Mesothelial cell of epicardium (in vitro differentiated cells): Measurements from ENCODE around the gene WNT7B. TPM values are rescaled to one million over a fixed set of nuclear protein-coding genes. Genes with fewer than 3 reads are reported as not detected.

Source experiments
- DNase-seq, 2 experiments: peaks; one replicate each; pipeline ENCODE4 v3.0.0; 2021; ENCODE audit warnings: low spot score in 2 of 2; ENCODE audit not compliant: unreplicated experiment in 2 of 2
- H3K27ac Mint-ChIP-seq: 2 replicates; pipeline ENCODE4 v1.8.0; 2021; ENCODE audit warnings: mixed read lengths
- H3K27me3 Mint-ChIP-seq: 2 replicates; pipeline ENCODE4 v1.8.0; 2021; ENCODE audit warnings: low read depth, mixed read lengths
- H3K36me3 Mint-ChIP-seq: 2 replicates; pipeline ENCODE4 v1.8.0; 2021; ENCODE audit warnings: mixed read lengths
- H3K4me1 Mint-ChIP-seq: 2 replicates; pipeline ENCODE4 v1.8.0; 2021; ENCODE audit warnings: mixed read lengths
- H3K4me3 Mint-ChIP-seq: 2 replicates; pipeline ENCODE4 v1.8.0; 2021; ENCODE audit warnings: mild to moderate bottlenecking, moderate library complexity, mixed read lengths
- H3K9me3 Mint-ChIP-seq: 2 replicates; pipeline ENCODE4 v1.8.0; 2021; ENCODE audit warnings: mixed read lengths
- CTCF ChIP-seq: fragments of 200-600 bp; sonication (generic); IDR thresholded peaks from one replicate; pipeline ENCODE4 v1.5.0; 2021; ENCODE audit warnings: antibody characterized with exemption; ENCODE audit not compliant: unreplicated experiment
- total RNA-seq: library from RNA; stranded (reverse); gene quantifications from 3 replicates; pipeline ENCODE4 v1.2.1, GENCODE V29; 2021

Gene WNT7B
- total RNA-seq, result 11.2 to 12.2 TPM (median 12.0 TPM) in 3 replicates

DNA sequence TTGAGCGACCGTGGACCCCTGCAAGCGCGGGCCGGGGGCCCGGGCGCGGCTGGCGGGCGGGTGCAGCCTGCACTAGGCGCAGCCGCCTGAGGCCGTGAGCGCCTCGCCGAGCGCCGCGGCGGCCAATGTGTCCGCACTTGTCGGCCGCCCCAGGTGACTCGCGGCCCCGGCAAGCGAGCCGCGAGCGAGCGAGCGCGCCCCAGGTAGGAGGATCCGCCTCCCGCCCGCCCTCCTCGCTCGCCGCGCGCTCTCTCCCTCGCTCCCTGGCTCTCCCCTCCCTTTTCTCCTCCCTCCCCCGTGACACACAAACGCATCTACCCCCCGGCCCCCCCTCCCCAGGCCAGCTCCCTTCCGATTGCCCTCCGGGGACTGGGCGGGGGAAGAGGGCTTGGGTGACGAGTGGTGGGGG, at the start of gene WNT7B:
WNT7B (minus strand) TSS at position 160 of the 409 bp plus-strand sequence. CDS start 408 bp downstream, outside the sequence.
- TF ChIP-seq CTCF, result no peak
- no peak for DNase-seq
- H3K4me3 Mint-ChIP-seq, result peak within 1 kb of the TSS; percentile 69
- peaks cover 43% of the 10 kb centered on the region for H3K27me3 Mint-ChIP-seq
- no peaks in the 10 kb centered on the region for H3K9me3 Mint-ChIP-seq
- H3K4me1 Mint-ChIP-seq, result peaks cover 21% of the 10 kb centered on the region
- no peak within 1 kb of the TSS for H3K27ac Mint-ChIP-seq
- H3K36me3 Mint-ChIP-seq, result no peaks in the 10 kb centered on the region

- no peaks in the 10 kb centered on the region for H3K36me3 Mint-ChIP-seq
- no peak for DNase-seq
- H3K27me3 Mint-ChIP-seq, result peaks cover 35% of the 10 kb centered on the region
- H3K4me1 Mint-ChIP-seq, result peaks cover 7% of the 10 kb centered on the region
- H3K27ac Mint-ChIP-seq, result peak overlapping the region; percentile 80
- peak overlapping the region; percentile 68 for H3K4me3 Mint-ChIP-seq
- TF ChIP-seq CTCF, result no peak
- H3K9me3 Mint-ChIP-seq, result no peaks in the 10 kb centered on the region
These were observed 49.3 kb upstream of the WNT7B start for GRCh38 chr22:46025973-46026898.

DNA sequence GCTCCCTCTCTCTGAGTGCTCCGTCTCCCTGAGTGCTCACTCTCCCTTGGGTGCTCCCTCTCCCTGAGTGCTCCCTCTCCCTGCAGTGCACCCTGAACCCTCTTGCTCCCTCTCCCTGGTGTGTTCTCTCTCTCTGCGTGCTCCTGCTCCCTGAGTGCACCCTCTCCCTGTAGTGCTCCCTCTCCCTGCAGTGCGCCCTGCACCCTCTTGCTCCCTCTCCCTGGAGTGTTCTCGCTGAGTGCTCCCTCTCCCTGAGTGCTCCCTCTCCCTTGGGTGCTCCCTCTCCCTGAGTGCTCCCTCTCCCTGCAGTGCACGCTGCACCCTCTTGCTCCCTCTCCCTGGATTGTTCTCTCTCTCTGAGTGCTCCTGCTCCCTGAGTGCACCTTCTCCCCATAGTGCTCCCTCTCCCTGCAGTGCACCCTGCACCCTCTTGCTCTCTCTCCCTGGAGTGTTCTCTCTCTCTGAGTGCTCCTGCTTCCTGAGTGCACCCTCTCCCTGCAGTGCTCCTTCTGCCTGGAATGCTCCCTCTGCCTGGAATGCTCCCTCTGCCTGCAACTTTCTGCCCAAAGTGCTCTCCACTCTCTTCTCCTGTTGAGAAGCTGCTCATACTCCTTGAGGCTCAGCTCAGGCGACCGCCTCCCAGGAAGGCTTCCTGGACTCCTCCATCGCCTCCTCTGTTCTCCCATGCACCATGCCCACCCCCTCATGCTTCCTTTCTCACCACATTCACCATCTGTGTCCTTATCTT, 48.4 kb upstream of the WNT7B start:
- no peak for TF ChIP-seq CTCF
- Mint-ChIP-seq H3K9me3 (no peaks in the 10 kb centered on the region), H3K4me3 (no peak overlapping the region), H3K36me3 (no peaks in the 10 kb centered on the region), H3K4me1 (peaks cover 7% of the 10 kb centered on the region), H3K27ac (no peak overlapping the region), H3K27me3 (peaks cover 35% of the 10 kb centered on the region)
- DNase-seq, result no peak

DNA sequence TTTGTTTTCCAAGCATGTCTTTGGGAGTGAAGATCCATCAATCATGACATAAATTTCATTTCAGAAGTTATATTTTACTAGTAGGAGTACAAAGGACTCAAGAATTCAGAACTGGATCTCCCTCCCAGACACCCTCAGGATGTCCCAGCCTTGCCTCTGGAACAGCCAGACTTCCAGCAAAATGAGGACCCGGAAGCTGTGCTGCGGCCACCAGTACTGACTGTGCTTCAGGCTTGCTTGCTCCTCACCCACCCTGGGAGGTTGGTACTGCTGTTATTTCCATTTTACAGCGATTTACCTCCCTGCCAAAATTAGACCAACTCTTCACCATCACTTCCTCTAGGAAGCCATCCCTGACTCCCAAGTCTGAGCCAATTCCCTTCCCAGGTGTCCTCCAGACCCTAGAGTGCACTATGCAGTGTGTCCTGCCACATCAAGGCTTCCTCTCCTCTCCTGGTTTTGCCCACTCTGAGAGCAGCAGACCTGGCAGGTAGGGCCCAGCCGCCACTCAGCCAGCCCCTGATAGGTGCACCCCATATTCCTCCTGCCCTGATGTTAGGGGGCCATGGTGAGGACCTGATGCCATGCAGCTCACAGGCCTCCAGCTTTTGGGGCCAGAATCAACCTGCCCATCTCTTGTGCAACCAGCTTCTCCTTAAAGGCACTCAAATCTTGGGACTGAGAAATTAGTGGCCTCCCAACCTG, 47.3 kb upstream of the WNT7B start:
- H3K9me3 Mint-ChIP-seq, result no peaks in the 10 kb centered on the region
- DNase-seq, result no peak
- no peak overlapping the region for H3K4me3 Mint-ChIP-seq
- H3K4me1 Mint-ChIP-seq, result peaks cover 7% of the 10 kb centered on the region
- no peak overlapping the region for H3K27ac Mint-ChIP-seq
- H3K27me3 Mint-ChIP-seq, result peaks cover 33% of the 10 kb centered on the region
- TF ChIP-seq CTCF, result no peak
- H3K36me3 Mint-ChIP-seq, result no peaks in the 10 kb centered on the region

GRCh38 chr22:46023558-46023981, 46.6 kb upstream of the WNT7B start:
- no peak for TF ChIP-seq CTCF
- H3K27me3 Mint-ChIP-seq, result peaks cover 33% of the 10 kb centered on the region
- H3K27ac Mint-ChIP-seq, result no peak overlapping the region
- H3K4me1 Mint-ChIP-seq, result peaks cover 10% of the 10 kb centered on the region
- no peaks in the 10 kb centered on the region for H3K36me3 Mint-ChIP-seq
- H3K4me3 Mint-ChIP-seq, result no peak overlapping the region
- DNase-seq, result no peak
- no peaks in the 10 kb centered on the region for H3K9me3 Mint-ChIP-seq
